ENCODE data around the gene GFY.

DNA sequence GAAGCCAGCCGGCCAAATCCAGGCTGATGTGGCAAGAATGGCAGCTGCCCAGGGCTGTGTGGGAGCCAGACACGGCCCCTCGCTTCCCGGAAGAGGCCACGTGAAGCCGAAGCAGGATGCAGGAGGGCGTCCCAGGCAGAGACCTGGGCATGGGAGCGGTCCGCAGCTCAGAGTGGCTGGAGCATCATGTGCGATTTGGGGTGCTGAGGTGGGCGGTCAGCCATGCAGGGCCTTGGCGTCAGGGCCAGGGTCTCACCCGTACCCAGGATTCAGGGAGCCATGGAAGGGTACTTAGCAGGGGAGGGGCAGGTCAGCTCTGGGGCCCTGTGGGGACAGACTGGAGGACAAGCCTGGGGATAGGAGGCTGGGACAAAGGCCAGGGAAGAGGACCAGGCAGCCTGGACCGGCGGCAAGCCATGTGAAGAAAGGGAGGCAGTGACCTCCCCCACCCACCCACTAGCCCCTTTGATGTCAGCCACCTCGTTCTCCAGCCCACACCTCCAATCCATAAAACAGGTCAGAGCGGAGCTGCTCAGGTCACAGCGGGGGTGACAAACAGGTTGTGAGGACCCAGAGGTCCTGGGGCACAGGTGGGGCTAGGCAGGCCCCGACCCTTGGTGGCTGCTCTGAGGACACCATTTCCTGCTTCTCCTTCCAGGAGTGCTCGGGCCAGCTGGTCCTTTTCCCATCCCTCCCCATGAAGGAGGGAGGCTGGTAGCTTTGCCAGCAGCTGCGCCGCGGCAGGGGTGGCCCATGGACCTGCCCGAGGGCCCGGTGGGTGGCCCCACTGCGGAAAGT lies 34.9 kb upstream of the GFY start:
- TF ChIP-seq, protein P1, sequence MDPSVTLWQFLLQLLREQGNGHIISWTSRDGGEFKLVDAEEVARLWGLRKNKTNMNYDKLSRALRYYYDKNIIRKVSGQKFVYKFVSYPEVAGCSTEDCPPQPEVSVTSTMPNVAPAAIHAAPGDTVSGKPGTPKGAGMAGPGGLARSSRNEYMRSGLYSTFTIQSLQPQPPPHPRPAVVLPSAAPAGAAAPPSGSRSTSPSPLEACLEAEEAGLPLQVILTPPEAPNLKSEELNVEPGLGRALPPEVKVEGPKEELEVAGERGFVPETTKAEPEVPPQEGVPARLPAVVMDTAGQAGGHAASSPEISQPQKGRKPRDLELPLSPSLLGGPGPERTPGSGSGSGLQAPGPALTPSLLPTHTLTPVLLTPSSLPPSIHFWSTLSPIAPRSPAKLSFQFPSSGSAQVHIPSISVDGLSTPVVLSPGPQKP (IDR thresholded peaks at IDR 0.05; ENCODE audit: low read depth, low read length): no peak
- TF ChIP-seq, protein P2, sequence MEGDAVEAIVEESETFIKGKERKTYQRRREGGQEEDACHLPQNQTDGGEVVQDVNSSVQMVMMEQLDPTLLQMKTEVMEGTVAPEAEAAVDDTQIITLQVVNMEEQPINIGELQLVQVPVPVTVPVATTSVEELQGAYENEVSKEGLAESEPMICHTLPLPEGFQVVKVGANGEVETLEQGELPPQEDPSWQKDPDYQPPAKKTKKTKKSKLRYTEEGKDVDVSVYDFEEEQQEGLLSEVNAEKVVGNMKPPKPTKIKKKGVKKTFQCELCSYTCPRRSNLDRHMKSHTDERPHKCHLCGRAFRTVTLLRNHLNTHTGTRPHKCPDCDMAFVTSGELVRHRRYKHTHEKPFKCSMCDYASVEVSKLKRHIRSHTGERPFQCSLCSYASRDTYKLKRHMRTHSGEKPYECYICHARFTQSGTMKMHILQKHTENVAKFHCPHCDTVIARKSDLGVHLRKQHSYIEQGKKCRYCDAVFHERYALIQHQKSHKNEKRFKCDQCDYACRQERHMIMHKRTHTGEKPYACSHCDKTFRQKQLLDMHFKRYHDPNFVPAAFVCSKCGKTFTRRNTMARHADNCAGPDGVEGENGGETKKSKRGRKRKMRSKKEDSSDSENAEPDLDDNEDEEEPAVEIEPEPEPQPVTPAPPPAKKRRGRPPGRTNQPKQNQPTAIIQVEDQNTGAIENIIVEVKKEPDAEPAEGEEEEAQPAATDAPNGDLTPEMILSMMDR (IDR thresholded peaks at IDR 0.05 in 2 of 3, conservative IDR thresholded peaks at IDR 0.05 in 1 of 3; ENCODE audit: control insufficient read depth in 2 of 3, extremely low read depth in 1 of 3, insufficient read depth in 1 of 3, low read depth in 3 of 3, low read length in 3 of 3): no peak
- TF ChIP-seq ZNF384 (IDR thresholded peaks at IDR 0.05; ENCODE audit: borderline replicate concordance, low read depth, low read length): no peak
- no peak for TF ChIP-seq JUND (IDR thresholded peaks at IDR 0.05; ENCODE audit: low read depth, low read length)
- no peak for TF ChIP-seq EGR1 (IDR thresholded peaks at IDR 0.05; ENCODE audit: borderline replicate concordance in 1 of 2, low read depth in 2 of 2, low read length in 2 of 2)
- TF ChIP-seq EZH2 (IDR thresholded peaks at IDR 0.05; ENCODE audit: borderline replicate concordance, control insufficient read depth, low read depth, low read length): no peak
- no peak for TF ChIP-seq POLR2AphosphoS5 (IDR thresholded peaks at IDR 0.05; ENCODE audit: low read length)

Measured in GM12878 (cell line).